ENCODE data around the gene IFNL4.

Gene IFNL4

DNA sequence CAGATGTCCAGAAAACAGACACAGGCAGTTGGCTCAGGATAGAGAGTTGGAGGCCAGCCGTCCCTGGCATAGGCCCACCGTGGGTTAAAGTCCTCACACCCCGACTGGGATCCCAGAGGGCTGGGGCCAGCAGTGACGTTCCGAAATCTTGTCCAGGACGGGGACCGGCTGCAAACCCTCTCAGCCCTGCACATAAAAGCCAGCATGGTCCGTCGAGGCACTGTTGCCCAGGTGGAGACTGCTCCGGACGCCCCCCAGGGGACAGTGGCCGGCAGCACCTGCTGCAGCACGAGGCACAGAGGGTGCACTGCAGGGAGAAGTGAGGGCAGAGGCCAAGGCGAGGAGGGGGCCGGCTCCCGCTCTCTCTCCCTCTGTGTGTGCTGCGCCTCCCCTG is 15.3 kb upstream of the IFNL4 start:
- Mint-ChIP-seq H3K9me3 (no peaks in the 10 kb centered on the region), H3K27me3 (ENCODE audit: low read depth, poor library complexity) (peaks cover 85% of the 10 kb centered on the region), H3K4me3 (peak overlapping the region; percentile 34), H3K4me1 (peaks cover 6% of the 10 kb centered on the region), H3K36me3 (ENCODE audit: low read depth) (no peaks in the 10 kb centered on the region), H3K27ac (no peak overlapping the region)
- TF ChIP-seq, protein P1, sequence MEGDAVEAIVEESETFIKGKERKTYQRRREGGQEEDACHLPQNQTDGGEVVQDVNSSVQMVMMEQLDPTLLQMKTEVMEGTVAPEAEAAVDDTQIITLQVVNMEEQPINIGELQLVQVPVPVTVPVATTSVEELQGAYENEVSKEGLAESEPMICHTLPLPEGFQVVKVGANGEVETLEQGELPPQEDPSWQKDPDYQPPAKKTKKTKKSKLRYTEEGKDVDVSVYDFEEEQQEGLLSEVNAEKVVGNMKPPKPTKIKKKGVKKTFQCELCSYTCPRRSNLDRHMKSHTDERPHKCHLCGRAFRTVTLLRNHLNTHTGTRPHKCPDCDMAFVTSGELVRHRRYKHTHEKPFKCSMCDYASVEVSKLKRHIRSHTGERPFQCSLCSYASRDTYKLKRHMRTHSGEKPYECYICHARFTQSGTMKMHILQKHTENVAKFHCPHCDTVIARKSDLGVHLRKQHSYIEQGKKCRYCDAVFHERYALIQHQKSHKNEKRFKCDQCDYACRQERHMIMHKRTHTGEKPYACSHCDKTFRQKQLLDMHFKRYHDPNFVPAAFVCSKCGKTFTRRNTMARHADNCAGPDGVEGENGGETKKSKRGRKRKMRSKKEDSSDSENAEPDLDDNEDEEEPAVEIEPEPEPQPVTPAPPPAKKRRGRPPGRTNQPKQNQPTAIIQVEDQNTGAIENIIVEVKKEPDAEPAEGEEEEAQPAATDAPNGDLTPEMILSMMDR (IDR thresholded peaks at IDR 0.05): no peak
- DNase-seq: no peak

DNA sequence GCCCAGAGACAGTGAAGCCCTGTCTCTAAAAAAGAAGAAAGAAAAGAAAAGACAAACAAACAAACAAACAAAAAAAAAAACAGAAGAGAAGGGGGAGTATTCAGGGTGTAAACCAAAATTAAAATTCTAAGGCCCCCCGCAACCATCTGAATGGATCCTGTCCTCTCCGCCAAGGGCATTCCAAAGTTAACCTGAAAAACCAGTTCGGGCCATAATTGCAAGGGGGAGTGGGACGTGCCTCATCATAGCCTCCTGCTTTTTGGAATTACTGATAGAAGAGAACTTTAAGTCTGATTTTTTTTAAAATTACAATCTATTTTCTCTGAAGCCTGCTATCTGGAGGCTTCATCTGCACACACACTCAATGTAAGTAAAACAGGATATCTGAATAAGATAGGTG is 13.8 kb upstream of the IFNL4 start:
- H3K4me1 Mint-ChIP-seq: peaks cover 14% of the 10 kb centered on the region
- TF ChIP-seq, protein P1 (IDR thresholded peaks at IDR 0.05): no peak
- no peak overlapping the region for H3K4me3 Mint-ChIP-seq
- no peaks in the 10 kb centered on the region for H3K36me3 Mint-ChIP-seq (ENCODE audit: low read depth)
- no peak overlapping the region for H3K27ac Mint-ChIP-seq
- no peak for DNase-seq
- H3K9me3 Mint-ChIP-seq: peaks cover 3% of the 10 kb centered on the region
- H3K27me3 Mint-ChIP-seq (ENCODE audit: low read depth, poor library complexity): peaks cover 83% of the 10 kb centered on the region

DNA sequence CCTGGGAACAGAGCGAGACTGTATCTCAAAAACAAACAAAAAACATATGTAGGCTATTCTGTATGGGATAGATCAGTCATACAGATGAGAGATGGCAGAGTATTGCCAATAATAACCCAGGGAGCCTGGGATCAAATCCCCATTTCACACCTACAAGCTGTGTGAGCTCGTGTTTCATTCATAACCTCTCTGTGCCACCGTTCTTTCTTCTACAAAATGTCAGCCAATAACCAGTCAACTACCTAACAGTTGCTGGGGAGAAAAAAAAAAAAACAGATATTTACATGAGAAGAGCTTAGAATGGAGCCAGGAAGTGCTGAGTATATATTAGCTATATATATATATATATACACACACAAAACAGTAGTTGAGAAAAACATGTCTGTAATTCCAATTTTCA is 13.0 kb upstream of the IFNL4 start:
- Mint-ChIP-seq H3K4me1 (peaks cover 14% of the 10 kb centered on the region), H3K9me3 (peaks cover 7% of the 10 kb centered on the region), H3K27ac (no peak overlapping the region), H3K36me3 (ENCODE audit: low read depth) (no peaks in the 10 kb centered on the region), H3K27me3 (ENCODE audit: low read depth, poor library complexity) (peaks cover 82% of the 10 kb centered on the region), H3K4me3 (no peak overlapping the region)
- no peak for DNase-seq
- TF ChIP-seq, protein P1 (IDR thresholded peaks at IDR 0.05): no peak

DNA sequence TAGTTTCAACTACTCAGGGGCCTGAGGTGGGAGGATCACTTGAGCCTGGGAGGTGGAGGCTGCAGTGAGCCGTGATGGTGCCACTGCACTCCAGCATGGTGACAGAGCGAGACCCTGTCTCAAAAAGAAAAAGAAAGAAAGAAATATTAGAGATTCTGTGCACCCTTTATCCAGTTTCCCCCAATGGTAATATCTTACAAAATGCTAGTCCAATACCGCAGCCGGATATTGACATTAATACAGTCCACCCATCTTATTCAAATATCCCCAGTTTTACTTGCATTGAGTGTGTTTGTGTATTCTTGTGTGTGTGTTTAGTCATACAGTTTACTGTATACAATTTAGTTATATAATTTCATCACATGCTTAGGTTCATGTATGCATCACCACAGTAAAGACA is 8.6 kb upstream of the IFNL4 start:
- Mint-ChIP-seq H3K4me1 (peaks cover 8% of the 10 kb centered on the region), H3K27ac (no peak overlapping the region), H3K4me3 (no peak overlapping the region), H3K27me3 (ENCODE audit: low read depth, poor library complexity) (peaks cover 79% of the 10 kb centered on the region), H3K9me3 (peaks cover 7% of the 10 kb centered on the region), H3K36me3 (ENCODE audit: low read depth) (no peaks in the 10 kb centered on the region)
- DNase-seq: no peak
- TF ChIP-seq, protein P1 (IDR thresholded peaks at IDR 0.05): no peak

DNA sequence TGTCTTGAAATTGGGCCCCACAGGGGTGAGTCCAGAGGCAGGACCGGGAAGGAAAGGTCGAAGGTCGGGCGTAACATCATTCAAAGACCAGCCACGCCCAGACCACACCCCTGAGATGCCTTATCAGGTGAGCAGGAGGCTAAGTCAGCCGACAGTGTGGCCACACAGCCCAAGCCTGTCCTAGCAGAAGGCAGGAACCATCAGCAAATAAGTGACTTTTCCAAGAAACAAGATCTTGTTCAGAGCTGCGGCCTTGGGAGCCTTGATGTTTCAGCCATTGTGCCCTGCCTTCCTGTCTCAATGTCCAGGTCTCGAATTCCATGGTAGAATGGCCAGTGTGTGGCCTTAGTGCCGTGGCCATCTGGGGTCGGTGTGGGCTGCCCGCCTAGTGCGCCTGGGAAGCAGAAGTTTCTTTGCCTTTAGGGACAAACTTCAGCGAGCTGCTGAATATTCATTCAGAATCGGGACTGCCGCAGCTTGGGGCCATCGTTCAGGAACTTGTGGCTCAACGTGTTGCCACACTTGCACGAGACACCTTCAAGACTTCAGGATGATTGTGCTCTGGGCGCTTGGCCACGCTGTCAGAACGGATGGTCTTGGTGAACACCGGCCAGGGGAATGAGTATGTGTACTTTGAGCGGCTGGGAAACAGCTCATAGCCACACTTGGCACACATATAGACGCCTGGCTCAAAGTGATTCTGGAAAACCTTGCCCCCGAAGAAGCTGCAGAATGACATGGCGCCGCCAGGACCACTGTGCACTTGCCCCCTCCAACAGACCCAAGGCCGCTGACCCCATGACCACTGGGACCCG is 6.1 kb upstream of the IFNL4 start:
- no peaks in the 10 kb centered on the region for H3K36me3 Mint-ChIP-seq (ENCODE audit: low read depth)
- no peak overlapping the region for H3K27ac Mint-ChIP-seq
- no peak for DNase-seq
- TF ChIP-seq, protein P1 (IDR thresholded peaks at IDR 0.05): no peak
- H3K4me3 Mint-ChIP-seq: no peak overlapping the region
- peaks cover 79% of the 10 kb centered on the region for H3K27me3 Mint-ChIP-seq (ENCODE audit: low read depth, poor library complexity)
- H3K9me3 Mint-ChIP-seq: peaks cover 7% of the 10 kb centered on the region
- peaks cover 8% of the 10 kb centered on the region for H3K4me1 Mint-ChIP-seq
